ENCODE measurements around the gene LRP1.
A peak's percentile ranks its signal among the peaks of the same experiment; 100 is the strongest.
"Not testable (repeated sequence)": the region's sequence is repeated elsewhere in the genome, so short reads cannot be mapped to it uniquely, and the experiment has no call there.

LRP1 gene

GRCh38 chr12:57111031-57111734, 17.1 kb upstream of the LRP1 start, which contains the start of gene STAT6:
Gene STAT6 (minus strand): TSS chr12:57111362. CDS start chr12:57108278, 3,084 bp downstream.
- Mint-ChIP-seq H3K27ac (peak within 1 kb of the TSS; percentile 91 to 93), H3K9me3 (no peaks in the 10 kb centered on the region), H3K27me3 (no peaks in the 10 kb centered on the region), H3K36me3 (ENCODE audit: insufficient read depth) (peaks cover 37% of the 10 kb centered on the region), H3K4me1 (ENCODE audit: low read depth in 2 of 2) (peaks cover 34 to 44% of the 10 kb centered on the region in 2 donors), H3K4me3 (peak within 1 kb of the TSS; percentile 84 to 88)
- DNase-seq (peak; percentile 79 to 83 (median 82)), ATAC-seq (replicated peaks) (peak; percentile 65)

GRCh38 chr12:57112492-57113294, 15.6 kb upstream of the LRP1 start:
- DNase-seq, result no peak
- Mint-ChIP-seq H3K27ac (peak overlapping the region; percentile 91 to 93), H3K36me3 (ENCODE audit: insufficient read depth) (peaks cover 34% of the 10 kb centered on the region), H3K4me1 (ENCODE audit: low read depth in 2 of 2) (peaks cover 28 to 32% of the 10 kb centered on the region in 2 donors), H3K9me3 (no peaks in the 10 kb centered on the region), H3K27me3 (no peaks in the 10 kb centered on the region), H3K4me3 (peak overlapping the region; percentile 84 to 88)
- no peak for ATAC-seq (replicated peaks)

GRCh38 chr12:57116580-57117281, 11.6 kb upstream of the LRP1 start:
- ATAC-seq (replicated peaks) (no peak), DNase-seq (no peak)
- peaks cover 10% of the 10 kb centered on the region for H3K36me3 Mint-ChIP-seq (ENCODE audit: insufficient read depth)
- peaks cover 8 to 10% of the 10 kb centered on the region in 2 donors for H3K4me1 Mint-ChIP-seq (ENCODE audit: low read depth in 2 of 2)
- no peaks in the 10 kb centered on the region for H3K27me3 Mint-ChIP-seq
- H3K9me3 Mint-ChIP-seq, result no peaks in the 10 kb centered on the region
- H3K27ac Mint-ChIP-seq, result no peak overlapping the region
- H3K4me3 Mint-ChIP-seq, result no peak overlapping the region

GRCh38 chr12:57118711-57119271, 9.5 kb upstream of the LRP1 start:
- Mint-ChIP-seq H3K4me3 (no peak overlapping the region), H3K4me1 (ENCODE audit: low read depth in 2 of 2) (no peaks in the 10 kb centered on the region), H3K9me3 (no peaks in the 10 kb centered on the region), H3K27me3 (no peaks in the 10 kb centered on the region), H3K27ac (no peak overlapping the region), H3K36me3 (ENCODE audit: insufficient read depth) (no peaks in the 10 kb centered on the region)
- DNase-seq (no peak), ATAC-seq (replicated peaks) (no peak)

GRCh38 chr12:57119294-57120085, 8.8 kb upstream of the LRP1 start:
- H3K9me3 Mint-ChIP-seq, result no peaks in the 10 kb centered on the region
- no peak for ATAC-seq (replicated peaks)
- H3K27ac Mint-ChIP-seq, result no peak overlapping the region
- H3K27me3 Mint-ChIP-seq, result no peaks in the 10 kb centered on the region
- H3K36me3 Mint-ChIP-seq (ENCODE audit: insufficient read depth), result no peaks in the 10 kb centered on the region
- no peak for DNase-seq
- no peak overlapping the region for H3K4me3 Mint-ChIP-seq
- peaks cover 0 to 2% of the 10 kb centered on the region in 2 donors for H3K4me1 Mint-ChIP-seq (ENCODE audit: low read depth in 2 of 2)

- H3K36me3 Mint-ChIP-seq (ENCODE audit: insufficient read depth); H3K4me1 Mint-ChIP-seq (ENCODE audit: low read depth in 2 of 2); ATAC-seq (replicated peaks); H3K9me3 Mint-ChIP-seq; H3K27me3 Mint-ChIP-seq; H3K4me3 Mint-ChIP-seq; DNase-seq; H3K27ac Mint-ChIP-seq: not testable (repeated sequence)
Observed at GRCh38 chr12:57120718-57121117, 7.6 kb upstream of the LRP1 start.

- DNase-seq (no peak), ATAC-seq (replicated peaks) (no peak)
- Mint-ChIP-seq H3K4me1 (ENCODE audit: low read depth in 2 of 2) (peaks cover 4 to 6% of the 10 kb centered on the region in 2 donors), H3K27ac (no peak overlapping the region), H3K4me3 (no peak overlapping the region), H3K27me3 (no peaks in the 10 kb centered on the region), H3K36me3 (ENCODE audit: insufficient read depth) (peaks cover 5% of the 10 kb centered on the region), H3K9me3 (no peaks in the 10 kb centered on the region)
Observed at GRCh38 chr12:57123813-57124212, 4.5 kb upstream of the LRP1 start.

- Mint-ChIP-seq H3K4me1 (ENCODE audit: low read depth in 2 of 2) (peaks cover 4 to 6% of the 10 kb centered on the region in 2 donors), H3K9me3 (no peaks in the 10 kb centered on the region), H3K27ac (no peak overlapping the region), H3K4me3 (no peak overlapping the region), H3K36me3 (ENCODE audit: insufficient read depth) (peaks cover 5% of the 10 kb centered on the region), H3K27me3 (no peaks in the 10 kb centered on the region)
- DNase-seq, result peak; percentile 75 to 79 (median 77)
- ATAC-seq (replicated peaks), result peak; percentile 69
Observed at GRCh38 chr12:57124261-57124877, 3.9 kb upstream of the LRP1 start.

GRCh38 chr12:57126061-57126460, 2.2 kb upstream of the LRP1 start:
- Mint-ChIP-seq H3K27me3 (no peaks in the 10 kb centered on the region), H3K36me3 (ENCODE audit: insufficient read depth) (peaks cover 5% of the 10 kb centered on the region), H3K9me3 (no peaks in the 10 kb centered on the region), H3K4me3 (no peak overlapping the region), H3K27ac (peak overlapping the region in 1 of 2 donors; percentile 26), H3K4me1 (ENCODE audit: low read depth in 2 of 2) (peaks cover 4 to 6% of the 10 kb centered on the region in 2 donors)
- ATAC-seq (replicated peaks) (no peak), DNase-seq (no peak)

GRCh38 chr12:57126561-57126960, 1.7 kb upstream of the LRP1 start:
- ATAC-seq (replicated peaks), result no peak
- H3K4me1 Mint-ChIP-seq (ENCODE audit: low read depth in 2 of 2), result peaks cover 4 to 6% of the 10 kb centered on the region in 2 donors
- H3K9me3 Mint-ChIP-seq, result no peaks in the 10 kb centered on the region
- H3K4me3 Mint-ChIP-seq, result peak overlapping the region in 1 of 2 donors; percentile 85
- H3K27me3 Mint-ChIP-seq, result no peaks in the 10 kb centered on the region
- no peak for DNase-seq
- peaks cover 5% of the 10 kb centered on the region for H3K36me3 Mint-ChIP-seq (ENCODE audit: insufficient read depth)
- peak overlapping the region in 1 of 2 donors; percentile 26 for H3K27ac Mint-ChIP-seq

- H3K27ac Mint-ChIP-seq, result peak overlapping the region in 1 of 2 donors; percentile 64
- H3K9me3 Mint-ChIP-seq, result no peaks in the 10 kb centered on the region
- H3K4me1 Mint-ChIP-seq (ENCODE audit: low read depth in 2 of 2), result peaks cover 4 to 6% of the 10 kb centered on the region in 2 donors
- H3K36me3 Mint-ChIP-seq (ENCODE audit: insufficient read depth), result peaks cover 5% of the 10 kb centered on the region
- no peaks in the 10 kb centered on the region for H3K27me3 Mint-ChIP-seq
- peak; percentile 78 for ATAC-seq (replicated peaks)
- DNase-seq, result peak; percentile 20 to 51 (median 22)
- peak overlapping the region; percentile 85 for H3K4me3 Mint-ChIP-seq
Observed at GRCh38 chr12:57127101-57127725, 1.1 kb upstream of the LRP1 start.

Data from effector memory CD8-positive, alpha-beta T cell (primary cell).